ENCODE results near the gene HSPB9.
A peak's percentile ranks its signal among the peaks of the same experiment; 100 is the strongest.
"Not testable (repeated sequence)": the region's sequence is repeated elsewhere in the genome, so short reads cannot be mapped to it uniquely, and the experiment has no call there.

Gene HSPB9

GRCh38 chr17:42120161-42120769 lies 2.3 kb upstream of the HSPB9 start:
- no peak for DNase-seq

GRCh38 chr17:42120770-42121769 lies 1.5 kb upstream of the HSPB9 start, which contains the start of gene KAT2A:
Gene KAT2A, minus strand, starts transcription at chr17:42121367. Its CDS starts 63 bp downstream, at chr17:42121304.
- DNase-seq = peak; percentile 78

GRCh38 chr17:42124256-42124655 lies 1.7 kb downstream of the HSPB9 start:
- no peak for DNase-seq

GRCh38 chr17:42125565-42125964 lies 3.0 kb downstream of the HSPB9 start:
- no peak for DNase-seq

GRCh38 chr17:42126836-42127235 lies 4.2 kb downstream of the HSPB9 start:
- no peak for DNase-seq

- DNase-seq = no peak
Measured at GRCh38 chr17:42127414-42127813, 4.8 kb downstream of the HSPB9 start.

GRCh38 chr17:42129109-42129837 lies 6.7 kb downstream of the HSPB9 start:
- no peak for DNase-seq

GRCh38 chr17:42130310-42130936 lies 7.8 kb downstream of the HSPB9 start:
- no peak for DNase-seq

- DNase-seq = no peak
Measured at GRCh38 chr17:42131232-42131631, 8.6 kb downstream of the HSPB9 start.

GRCh38 chr17:42131981-42132432 lies 9.4 kb downstream of the HSPB9 start:
- no peak for DNase-seq

GRCh38 chr17:42132941-42133340 lies 10.3 kb downstream of the HSPB9 start:
- peak; percentile 69 for DNase-seq

- peak; percentile 14 for DNase-seq
Measured at GRCh38 chr17:42133461-42134041, 10.9 kb downstream of the HSPB9 start.

- no peak for DNase-seq
Measured at GRCh38 chr17:42135151-42135550, 12.5 kb downstream of the HSPB9 start.

- DNase-seq = peak; percentile 57
Measured at GRCh38 chr17:42135664-42136653, 13.4 kb downstream of the HSPB9 start.

- DNase-seq = no peak
Measured at GRCh38 chr17:42136654-42137051, 14.0 kb downstream of the HSPB9 start.

- no peak for DNase-seq
Measured at GRCh38 chr17:42138749-42139492, 16.3 kb downstream of the HSPB9 start.

GRCh38 chr17:42140690-42141089 lies 18.1 kb downstream of the HSPB9 start:
- not testable (repeated sequence) for DNase-seq

GRCh38 chr17:42141382-42141781 lies 18.8 kb downstream of the HSPB9 start:
- DNase-seq = no peak

GRCh38 chr17:42142371-42142896 lies 19.8 kb downstream of the HSPB9 start:
- peak; percentile 82 for DNase-seq

- not testable (repeated sequence) for DNase-seq
Measured at GRCh38 chr17:42143138-42143537, 20.5 kb downstream of the HSPB9 start.

Measured in fibroblast of upper back skin (primary cell).